ENCODE data around the gene SYNJ1. TPM values are rescaled to one million over a fixed set of nuclear protein-coding genes. Genes with fewer than 3 reads are reported as not detected.

SYNJ1 gene
- total RNA-seq, 2 donors from 2014 or later, result 6.0 to 12.2 TPM

DNA sequence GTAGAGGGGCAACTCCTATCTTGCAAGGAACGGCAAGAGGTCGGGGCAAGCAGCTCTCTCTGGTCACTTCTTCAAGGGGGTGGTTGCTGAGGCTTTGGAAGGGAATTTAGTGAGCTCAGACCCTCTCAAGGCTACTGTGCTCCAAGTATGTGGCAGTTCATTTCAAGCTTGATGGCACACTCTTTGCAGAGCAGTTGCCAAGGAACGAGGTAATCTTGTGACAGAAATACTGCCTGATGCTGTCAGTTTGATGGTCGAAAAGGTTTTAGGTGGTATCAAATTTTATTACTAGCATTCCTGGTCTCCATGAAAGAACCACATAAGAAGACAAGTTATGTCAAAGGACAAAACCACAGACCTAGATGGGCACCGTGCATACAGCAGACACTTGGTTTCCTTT lies 128.7 kb downstream of the SYNJ1 start:
- peaks cover 53% of the 10 kb centered on the region for H3K36me3 Mint-ChIP-seq (ENCODE audit: low read depth)
- Histone ChIP-seq H3K9ac (ENCODE audit: extremely low read depth, low read length, poor library complexity, severe bottlenecking) (no peak overlapping the region), H3K9me3 (ENCODE audit: control insufficient read depth, low read length) (no peaks in the 10 kb centered on the region), H3K4me1 (ENCODE audit: control insufficient read depth, insufficient read depth, low read length) (no peaks in the 10 kb centered on the region), H3K27me3 (ENCODE audit: control insufficient read depth, insufficient read depth, low read length, poor library complexity, severe bottlenecking) (no peaks in the 10 kb centered on the region), H3K36me3 (ENCODE audit: control insufficient read depth, insufficient read depth, low read length) (peaks cover 51% of the 10 kb centered on the region), H3K27ac (ENCODE audit: low read depth, low read length) (no peak overlapping the region), H3K4me3 (ENCODE audit: low read length) (no peak overlapping the region)
- no peak overlapping the region for H3K4me3 Mint-ChIP-seq
- TF ChIP-seq, protein P1, sequence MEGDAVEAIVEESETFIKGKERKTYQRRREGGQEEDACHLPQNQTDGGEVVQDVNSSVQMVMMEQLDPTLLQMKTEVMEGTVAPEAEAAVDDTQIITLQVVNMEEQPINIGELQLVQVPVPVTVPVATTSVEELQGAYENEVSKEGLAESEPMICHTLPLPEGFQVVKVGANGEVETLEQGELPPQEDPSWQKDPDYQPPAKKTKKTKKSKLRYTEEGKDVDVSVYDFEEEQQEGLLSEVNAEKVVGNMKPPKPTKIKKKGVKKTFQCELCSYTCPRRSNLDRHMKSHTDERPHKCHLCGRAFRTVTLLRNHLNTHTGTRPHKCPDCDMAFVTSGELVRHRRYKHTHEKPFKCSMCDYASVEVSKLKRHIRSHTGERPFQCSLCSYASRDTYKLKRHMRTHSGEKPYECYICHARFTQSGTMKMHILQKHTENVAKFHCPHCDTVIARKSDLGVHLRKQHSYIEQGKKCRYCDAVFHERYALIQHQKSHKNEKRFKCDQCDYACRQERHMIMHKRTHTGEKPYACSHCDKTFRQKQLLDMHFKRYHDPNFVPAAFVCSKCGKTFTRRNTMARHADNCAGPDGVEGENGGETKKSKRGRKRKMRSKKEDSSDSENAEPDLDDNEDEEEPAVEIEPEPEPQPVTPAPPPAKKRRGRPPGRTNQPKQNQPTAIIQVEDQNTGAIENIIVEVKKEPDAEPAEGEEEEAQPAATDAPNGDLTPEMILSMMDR (conservative IDR thresholded peaks at IDR 0.05), result no peak
- H3K9me3 Mint-ChIP-seq, result no peaks in the 10 kb centered on the region
- WGBS, 2 experiments (ENCODE audit: insufficient coverage in 1 of 2, insufficient read length in 1 of 2), result 91 to 100% methylated on average over 3 to 5 of the region's 5 CpGs
- no peak overlapping the region for H3K27ac Mint-ChIP-seq
- DNase-seq, result no peak
- H3K27me3 Mint-ChIP-seq (ENCODE audit: insufficient read depth), result no peaks in the 10 kb centered on the region
- H3K4me1 Mint-ChIP-seq, result peaks cover 8% of the 10 kb centered on the region

DNA sequence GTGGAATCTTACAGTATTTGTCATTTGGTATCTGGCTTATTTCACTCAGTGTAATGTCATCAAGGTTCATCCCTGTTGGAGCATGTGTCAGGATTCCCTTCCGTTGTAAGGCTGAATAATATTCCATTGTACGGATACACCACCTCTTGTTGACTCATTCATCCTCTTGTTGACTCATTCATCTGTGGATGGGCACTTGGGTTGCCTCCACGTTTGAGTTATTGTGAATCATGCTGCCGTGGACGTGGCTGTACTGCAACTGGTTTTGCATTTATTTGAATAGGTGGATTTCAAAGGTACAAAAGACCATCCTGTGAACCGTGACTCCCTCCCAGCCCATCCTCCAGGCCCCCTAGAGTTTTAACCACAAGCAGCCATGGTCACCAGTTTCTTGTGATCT lies 130.6 kb downstream of the SYNJ1 start:
- no peak overlapping the region for H3K4me3 ChIP-seq (ENCODE audit: low read length)
- H3K4me1 ChIP-seq (ENCODE audit: control insufficient read depth, insufficient read depth, low read length), result no peaks in the 10 kb centered on the region
- Mint-ChIP-seq H3K27ac (no peak overlapping the region), H3K4me1 (peaks cover 8% of the 10 kb centered on the region), H3K4me3 (no peak overlapping the region), H3K36me3 (ENCODE audit: low read depth) (peaks cover 34% of the 10 kb centered on the region), H3K27me3 (ENCODE audit: insufficient read depth) (no peaks in the 10 kb centered on the region), H3K9me3 (no peaks in the 10 kb centered on the region)
- TF ChIP-seq, protein P1 (conservative IDR thresholded peaks at IDR 0.05), result no peak
- 89 to 91% methylated on average over 2 to 6 of the region's 6 CpGs for WGBS, 2 experiments (ENCODE audit: insufficient coverage in 1 of 2, insufficient read length in 1 of 2)
- H3K27ac ChIP-seq (ENCODE audit: low read depth, low read length), result no peak overlapping the region
- H3K9me3 ChIP-seq (ENCODE audit: control insufficient read depth, low read length), result no peaks in the 10 kb centered on the region
- H3K9ac ChIP-seq (ENCODE audit: extremely low read depth, low read length, poor library complexity, severe bottlenecking), result no peak overlapping the region
- DNase-seq, result no peak
- peaks cover 32% of the 10 kb centered on the region for H3K36me3 ChIP-seq (ENCODE audit: control insufficient read depth, insufficient read depth, low read length)
- H3K27me3 ChIP-seq (ENCODE audit: control insufficient read depth, insufficient read depth, low read length, poor library complexity, severe bottlenecking), result no peaks in the 10 kb centered on the region

DNA sequence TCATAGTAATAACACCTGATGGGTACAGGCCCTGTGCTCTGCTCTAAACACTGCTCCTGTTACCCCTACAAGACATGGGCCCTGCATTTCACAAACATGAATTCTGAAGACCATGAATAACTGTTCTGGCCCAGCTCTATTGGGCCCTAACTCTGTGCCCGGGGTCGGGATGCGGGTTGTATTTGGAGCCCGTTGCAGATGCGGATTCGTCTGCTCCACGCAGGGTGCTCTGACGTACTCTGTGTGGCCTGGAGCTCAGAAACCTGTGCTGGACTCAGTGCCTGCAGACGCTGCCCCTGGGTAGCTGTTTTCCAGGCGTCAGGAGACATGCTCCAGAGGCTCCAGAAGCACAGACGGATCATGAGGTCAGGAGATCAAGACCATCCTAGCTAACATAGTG lies 132.4 kb downstream of the SYNJ1 start:
- Histone ChIP-seq H3K9ac (ENCODE audit: extremely low read depth, low read length, poor library complexity, severe bottlenecking) (no peak overlapping the region), H3K4me3 (ENCODE audit: low read length) (no peak overlapping the region), H3K36me3 (ENCODE audit: control insufficient read depth, insufficient read depth, low read length) (peaks cover 20% of the 10 kb centered on the region), H3K27me3 (ENCODE audit: control insufficient read depth, insufficient read depth, low read length, poor library complexity, severe bottlenecking) (no peaks in the 10 kb centered on the region), H3K4me1 (ENCODE audit: control insufficient read depth, insufficient read depth, low read length) (no peaks in the 10 kb centered on the region), H3K27ac (ENCODE audit: low read depth, low read length) (no peak overlapping the region), H3K9me3 (ENCODE audit: control insufficient read depth, low read length) (no peaks in the 10 kb centered on the region)
- WGBS, 2 experiments (ENCODE audit: insufficient coverage in 1 of 2, insufficient read length in 1 of 2), result 95 to 96% methylated on average over 5 to 11 of the region's 11 CpGs
- no peaks in the 10 kb centered on the region for H3K27me3 Mint-ChIP-seq (ENCODE audit: insufficient read depth)
- H3K4me1 Mint-ChIP-seq, result peaks cover 8% of the 10 kb centered on the region
- H3K36me3 Mint-ChIP-seq (ENCODE audit: low read depth), result peaks cover 26% of the 10 kb centered on the region
- H3K4me3 Mint-ChIP-seq, result no peak overlapping the region
- no peak overlapping the region for H3K27ac Mint-ChIP-seq
- TF ChIP-seq, protein P1 (conservative IDR thresholded peaks at IDR 0.05), result no peak
- H3K9me3 Mint-ChIP-seq, result no peaks in the 10 kb centered on the region
- DNase-seq, result no peak
